NCI-H748 treated with DMSO at 0.1 percent for 48 hours (cell line): ENCODE results near the gene UBE2E2.
"Not testable (repeated sequence)": the region's sequence is repeated elsewhere in the genome, so short reads cannot be mapped to it uniquely, and the experiment has no call there.

Experiments
- DNase-seq: peaks from one replicate; lab custom pipeline; 2025; lab: John Stamatoyannopoulos, UW

The UBE2E2 gene

DNA sequence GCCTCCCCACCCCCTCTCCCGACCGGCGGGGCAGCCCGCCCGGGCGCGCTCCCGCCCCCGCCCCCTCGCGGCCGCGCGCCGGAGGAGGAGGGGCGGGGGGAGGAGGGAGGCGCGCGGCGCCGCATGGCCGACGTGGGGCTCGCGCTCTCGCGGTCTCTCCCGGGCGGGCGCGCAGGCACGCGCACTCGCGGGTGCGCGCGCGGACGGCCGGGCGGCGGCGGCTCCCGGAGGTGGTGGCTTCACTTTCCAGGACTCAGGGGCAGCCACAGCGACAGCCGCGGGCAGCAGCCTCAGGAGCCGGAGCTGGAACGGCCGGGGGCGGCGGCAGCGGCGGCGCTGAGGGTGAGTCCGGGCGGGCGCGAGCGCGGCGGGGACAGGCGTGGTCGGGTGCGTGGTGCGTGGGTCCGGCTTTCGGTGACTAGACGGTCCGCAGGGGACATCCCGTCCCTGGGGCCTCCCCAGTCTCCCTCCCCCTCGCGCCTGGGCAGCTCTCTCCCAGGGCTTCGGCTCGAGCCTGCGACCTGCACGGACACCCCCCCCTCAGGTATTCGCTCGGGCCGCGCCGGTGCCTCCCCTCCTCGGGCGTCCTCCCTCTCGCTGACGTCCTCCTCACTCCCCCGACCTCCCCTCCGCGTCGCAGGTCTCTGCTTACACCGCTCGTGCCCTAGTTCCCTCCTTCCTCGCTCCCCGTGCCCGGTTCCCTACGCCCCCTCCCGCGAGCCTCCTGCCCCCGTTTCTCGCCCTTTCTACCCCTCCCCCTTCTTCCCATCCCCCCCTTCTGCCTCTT is at the start of gene UBE2E2:
TSS of gene UBE2E2 (plus strand) at position 407 of the 787 bp plus-strand sequence.
- DNase-seq = peak; percentile 34

DNA sequence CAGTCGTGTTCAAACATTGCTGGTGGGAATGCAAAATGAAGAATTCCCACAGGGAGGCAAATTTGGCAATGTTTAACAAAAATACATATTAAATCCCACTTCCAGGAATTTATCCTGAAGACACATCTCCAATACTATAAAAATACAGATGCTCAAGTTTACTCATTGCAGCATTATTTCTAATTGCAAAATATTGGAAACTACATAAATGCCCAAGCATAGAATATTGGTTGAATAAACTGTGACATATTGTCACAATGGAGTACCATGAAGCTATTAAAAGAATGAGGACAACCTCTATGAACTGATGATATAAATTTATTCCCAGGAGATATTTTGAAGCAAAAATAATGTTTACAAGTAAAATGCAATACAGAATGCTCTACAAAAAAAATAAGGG is 49.7 kb upstream of the UBE2E2 start:
- DNase-seq = no peak

DNA sequence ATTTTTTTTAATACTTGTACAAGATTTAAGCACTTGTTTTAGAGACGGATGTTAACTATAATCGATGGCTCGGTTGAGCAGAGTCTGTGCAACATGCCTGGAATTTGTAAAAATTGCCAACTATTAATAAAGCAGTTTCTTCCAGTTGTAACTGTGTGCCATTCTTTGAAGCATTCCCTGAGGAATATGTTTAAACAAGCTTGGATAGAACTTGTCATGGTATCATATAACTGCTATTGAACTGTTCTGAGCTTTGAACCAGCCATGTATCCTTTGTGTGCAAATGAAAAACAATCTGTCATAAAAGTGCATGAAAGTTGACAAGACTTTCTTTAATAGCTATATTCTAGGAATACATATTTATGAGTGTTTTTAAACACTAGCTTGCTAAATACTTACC is 45.8 kb upstream of the UBE2E2 start:
- DNase-seq = no peak

DNA sequence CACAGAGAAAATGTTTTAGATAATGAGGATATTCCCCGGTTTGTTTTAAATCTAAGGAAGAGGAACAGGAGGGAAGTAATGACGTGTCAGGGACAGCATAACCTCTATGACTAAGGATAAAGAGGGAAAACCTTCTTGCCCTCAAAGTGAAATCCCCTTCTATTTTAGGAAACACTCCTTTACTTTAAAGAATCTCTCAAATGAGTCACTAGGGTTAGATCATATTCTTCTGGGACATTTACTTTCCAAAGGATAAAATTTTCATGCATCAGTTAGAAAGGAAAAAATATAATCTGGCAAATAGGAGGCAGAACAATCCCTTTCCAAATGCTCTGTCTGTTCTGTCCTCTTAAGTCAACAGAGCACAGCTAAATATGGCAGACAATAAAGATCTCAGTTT is 43.2 kb upstream of the UBE2E2 start:
- no peak for DNase-seq

DNA sequence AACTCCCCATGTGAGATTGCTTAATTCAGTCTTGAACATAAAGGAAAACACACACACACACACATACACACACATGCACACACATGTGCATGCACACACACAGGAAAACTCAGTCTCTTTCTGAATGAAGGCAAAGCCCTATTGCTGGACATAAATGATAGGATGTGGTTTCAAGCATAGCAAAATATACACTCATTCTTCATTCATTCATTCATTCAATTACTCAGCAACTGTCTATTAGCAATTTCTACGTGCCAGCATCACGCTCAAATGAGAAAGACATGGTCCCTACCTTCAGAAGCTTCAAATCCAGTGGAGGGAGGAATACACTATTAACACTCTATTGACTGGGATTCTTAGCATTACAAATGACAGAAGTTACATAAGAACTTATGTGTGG is 41.8 kb upstream of the UBE2E2 start:
- DNase-seq = no peak

DNA sequence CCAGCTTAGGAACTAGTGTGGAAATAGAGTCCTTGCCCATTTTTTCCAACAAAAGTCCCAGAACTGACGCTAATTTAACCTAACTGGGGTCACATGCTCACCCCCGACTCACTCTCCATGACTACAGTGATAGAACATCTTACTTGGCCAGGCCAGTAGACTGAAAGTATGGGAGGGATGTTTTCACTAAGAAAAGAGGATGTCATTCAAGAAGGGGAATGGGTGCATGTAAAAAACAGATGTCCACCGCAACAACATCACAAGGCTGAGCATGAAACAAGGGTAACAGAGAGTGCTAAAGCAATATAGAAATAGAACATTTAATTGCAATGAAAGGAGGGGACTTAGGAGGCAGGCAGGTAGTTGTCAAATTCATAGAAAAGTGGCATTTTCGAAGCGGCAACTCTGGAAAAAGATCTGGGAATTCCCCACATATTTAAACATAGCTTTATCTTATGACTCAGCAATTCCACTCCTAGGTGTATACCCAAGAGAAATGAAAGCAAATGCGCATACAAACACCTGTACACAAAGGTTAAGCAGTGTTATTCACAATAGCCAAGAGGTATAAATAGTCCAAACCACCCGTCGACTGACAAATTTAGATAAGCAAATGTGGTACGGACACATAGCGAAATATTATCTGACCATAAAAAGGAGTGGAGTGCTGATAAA is 41.1 kb upstream of the UBE2E2 start:
- DNase-seq = no peak

DNA sequence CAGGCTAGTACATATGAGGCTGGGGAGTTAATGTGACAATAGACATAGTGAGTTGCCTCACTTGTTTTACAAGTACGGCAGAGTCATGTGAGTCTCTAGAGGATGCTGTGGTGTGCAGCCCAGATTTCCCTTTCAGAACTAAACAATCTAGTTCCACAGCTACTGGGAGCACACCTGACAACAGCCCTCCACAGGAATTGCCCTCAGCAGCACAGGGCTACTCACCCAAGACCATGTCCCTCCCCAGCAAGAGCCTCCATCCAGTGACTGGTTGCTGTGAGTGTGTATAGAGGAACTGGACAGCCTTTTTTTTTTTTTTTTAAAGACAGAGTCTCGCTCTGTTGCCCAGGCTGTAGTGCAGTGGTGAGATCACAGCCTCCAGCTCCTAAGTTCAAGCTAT is 40.2 kb upstream of the UBE2E2 start:
- no peak for DNase-seq

DNA sequence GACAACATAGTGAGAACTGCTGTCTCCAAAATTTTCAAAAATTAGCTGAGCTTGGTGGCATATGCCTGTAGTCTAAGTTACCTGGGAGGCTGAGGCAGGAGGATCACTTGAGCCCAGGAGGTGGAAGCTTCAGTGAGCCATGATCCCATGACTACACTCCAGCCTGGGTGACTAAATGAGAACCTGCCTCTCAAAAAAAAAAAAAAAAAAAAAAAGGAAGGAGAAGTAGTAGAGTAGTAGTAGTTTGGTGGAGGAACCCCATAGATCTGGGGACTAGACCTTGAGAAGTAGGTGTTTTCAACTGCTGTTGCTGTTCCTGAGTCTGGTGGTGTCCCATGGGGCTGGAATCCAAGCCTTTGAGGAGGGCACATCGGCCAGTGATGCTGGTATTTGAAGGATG is 38.4 kb upstream of the UBE2E2 start:
- DNase-seq = no peak

DNA sequence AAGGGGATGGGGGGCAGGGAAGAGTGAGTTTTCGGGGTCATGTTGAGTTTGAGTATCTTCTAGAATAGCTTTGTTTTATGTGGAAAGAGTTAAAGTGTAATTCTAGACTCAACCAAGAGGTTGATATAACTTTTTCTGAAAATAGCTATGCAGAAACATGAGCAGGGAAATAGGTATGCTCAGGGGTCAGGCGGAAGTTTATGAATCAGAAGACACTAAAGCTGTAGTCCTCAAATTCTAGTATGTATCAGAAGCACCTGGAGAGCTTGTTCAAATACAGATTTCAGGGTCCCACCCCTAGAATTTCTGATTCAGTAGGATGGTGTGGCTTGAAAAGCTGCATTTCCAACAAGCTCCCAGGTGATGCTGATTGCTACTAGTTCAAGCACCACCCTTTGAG is 37.6 kb upstream of the UBE2E2 start:
- DNase-seq = no peak

DNA sequence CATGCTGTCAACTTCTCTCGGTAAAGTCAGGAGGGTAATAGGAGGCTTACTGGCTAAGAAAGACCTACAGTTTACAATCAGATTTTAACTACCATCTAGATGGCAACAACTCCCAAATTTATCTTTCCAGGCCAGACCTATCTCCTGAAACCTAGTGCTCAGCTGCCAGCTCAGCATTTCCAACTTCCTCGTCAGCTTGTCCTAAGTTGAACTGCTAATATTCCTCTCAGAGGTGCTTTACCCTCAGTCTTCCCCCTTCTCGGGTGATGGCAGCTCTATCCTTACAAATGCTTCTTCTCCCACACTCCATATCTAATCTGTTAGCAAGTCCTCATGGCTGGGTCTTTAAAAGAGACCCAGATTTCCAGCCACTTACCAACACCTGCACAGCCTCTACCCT is 36.9 kb upstream of the UBE2E2 start:
- no peak for DNase-seq

DNA sequence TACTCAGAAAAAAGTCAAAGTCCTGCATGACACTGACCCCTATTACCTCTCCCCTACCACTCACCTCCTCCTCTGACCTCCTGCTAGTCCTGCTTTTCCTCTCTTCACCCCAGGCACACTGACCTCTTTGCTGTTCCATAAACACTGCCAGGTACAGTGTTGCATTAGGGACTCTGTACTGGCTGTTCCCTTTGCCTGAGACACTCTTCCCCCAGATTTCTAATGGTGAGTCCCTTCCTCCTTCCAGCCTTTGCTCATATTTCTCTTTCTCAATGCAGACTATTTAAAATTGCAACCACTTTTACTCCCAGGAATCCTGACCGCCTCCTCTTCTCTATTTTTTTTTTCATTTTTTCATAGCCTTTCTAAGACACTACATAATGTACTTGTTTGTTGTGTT is 36.3 kb upstream of the UBE2E2 start:
- DNase-seq = no peak

DNA sequence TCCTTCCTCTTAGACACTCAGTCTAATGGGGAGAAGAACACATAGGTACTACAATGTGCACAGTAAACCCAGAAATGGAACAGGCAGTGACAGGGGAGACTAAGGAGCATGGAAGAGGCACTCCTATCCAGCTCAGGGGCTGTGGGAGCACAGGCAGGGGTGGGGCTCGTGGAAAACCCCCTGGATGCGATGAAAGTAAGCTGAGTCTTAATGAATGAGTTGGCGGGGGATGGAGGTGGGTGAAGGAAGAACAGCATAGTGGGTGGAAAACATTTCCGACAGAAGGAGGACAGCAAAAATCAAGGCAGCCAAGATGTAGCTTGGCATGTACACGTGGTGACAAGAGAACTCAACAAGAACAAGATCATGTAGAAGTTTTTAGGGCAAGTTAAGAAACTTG is 33.6 kb upstream of the UBE2E2 start:
- DNase-seq = no peak

DNA sequence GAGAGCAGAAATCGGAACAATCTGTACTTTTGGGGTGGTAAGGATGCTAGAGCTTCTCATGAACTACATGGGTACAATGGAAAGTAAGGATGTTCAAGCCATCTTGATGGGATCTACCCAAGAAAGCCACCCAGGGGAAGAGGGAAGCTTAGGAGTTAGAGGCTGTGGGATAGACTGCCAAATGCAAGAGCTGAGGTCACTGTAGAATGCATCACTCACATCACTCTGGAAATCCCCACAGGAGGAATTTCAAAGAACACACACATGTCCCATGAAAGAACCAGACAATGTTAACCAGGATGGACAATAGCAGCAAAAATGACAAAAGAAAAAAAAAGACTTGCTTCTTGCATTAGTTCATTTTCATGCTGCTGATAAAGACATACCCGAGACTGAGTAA is 32.8 kb upstream of the UBE2E2 start:
- DNase-seq = no peak

DNA sequence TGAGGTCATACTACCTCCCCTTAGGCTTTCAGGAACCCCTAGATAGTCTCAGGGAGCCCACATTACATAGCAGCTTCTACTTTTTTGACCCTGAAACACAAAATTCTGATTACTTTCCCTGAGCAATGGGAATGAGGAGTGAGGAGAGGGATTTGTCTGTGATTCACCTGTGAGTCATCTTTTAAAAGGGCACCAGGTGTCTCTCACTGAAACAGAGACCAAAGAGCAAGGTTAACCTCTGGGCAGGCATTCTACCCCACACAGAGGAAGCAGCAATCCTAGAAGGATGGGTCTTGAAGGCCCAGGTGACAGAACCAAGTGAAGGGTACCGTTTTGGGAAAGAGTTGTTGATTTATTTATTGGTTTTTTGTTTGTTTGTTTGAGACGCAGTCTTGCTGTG is 31.1 kb upstream of the UBE2E2 start:
- DNase-seq = no peak

DNA sequence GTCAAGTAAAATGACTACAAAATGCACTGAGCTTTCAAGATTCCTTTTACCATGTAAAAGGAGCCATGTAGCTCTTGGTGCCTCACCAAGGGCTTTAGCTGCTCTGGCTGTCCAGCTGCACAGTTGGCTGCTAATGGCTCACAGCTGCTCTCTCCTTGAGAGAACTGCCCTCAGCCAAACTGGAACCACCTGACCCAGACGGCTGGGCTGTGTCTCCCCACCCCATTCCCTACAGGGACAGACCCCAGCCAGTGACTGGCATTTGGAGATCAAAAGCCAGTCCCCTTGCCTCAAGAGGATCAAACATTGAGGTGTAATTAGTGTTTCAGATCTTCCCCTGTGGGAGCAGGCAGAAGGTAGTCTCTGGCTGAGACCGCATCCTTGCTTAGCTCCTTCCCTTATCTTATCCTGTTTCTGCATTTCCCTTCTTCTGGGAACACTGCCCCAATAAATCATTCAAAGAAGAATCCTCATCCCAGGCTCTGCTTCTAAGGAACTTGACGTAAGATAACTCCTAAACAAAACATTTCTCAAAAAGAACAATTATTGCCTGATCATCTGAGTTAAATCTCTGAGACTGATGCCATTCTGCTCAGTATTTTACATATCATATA is 28.6 kb upstream of the UBE2E2 start:
- no peak for DNase-seq

DNA sequence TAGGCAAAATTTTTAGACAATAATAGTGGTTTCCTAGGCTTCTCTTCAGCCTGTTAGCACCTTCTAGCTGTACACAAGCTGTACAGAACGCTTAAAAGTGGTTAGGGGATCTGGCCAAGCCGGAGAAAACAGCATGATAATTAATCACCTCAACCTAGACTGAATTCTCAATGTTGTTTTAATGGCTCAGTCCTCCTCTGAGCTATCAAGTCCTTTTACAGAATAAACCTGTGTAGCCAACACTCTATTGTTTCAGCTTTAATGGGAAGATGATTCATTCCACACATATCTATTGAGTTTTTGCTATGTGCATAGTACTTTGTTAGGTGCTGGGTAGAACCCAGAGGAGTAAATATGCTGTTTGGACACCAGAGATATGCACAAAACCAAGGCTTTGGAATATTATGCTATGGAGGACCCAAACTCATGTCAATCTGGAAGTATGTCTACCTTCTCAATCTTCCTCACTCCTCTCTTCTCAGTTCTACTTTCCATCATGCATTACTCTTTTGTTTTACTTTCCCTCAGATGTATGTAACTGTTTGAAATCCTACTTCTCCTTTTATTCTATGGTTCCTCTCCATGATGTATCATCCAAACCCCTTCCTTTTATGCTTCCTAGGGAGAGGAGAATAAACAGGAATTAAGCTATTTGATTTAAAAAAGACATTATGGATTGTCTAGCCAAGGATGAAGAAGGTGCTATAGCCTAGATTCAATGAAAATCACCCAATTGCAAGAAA is 27.6 kb upstream of the UBE2E2 start:
- DNase-seq = no peak

DNA sequence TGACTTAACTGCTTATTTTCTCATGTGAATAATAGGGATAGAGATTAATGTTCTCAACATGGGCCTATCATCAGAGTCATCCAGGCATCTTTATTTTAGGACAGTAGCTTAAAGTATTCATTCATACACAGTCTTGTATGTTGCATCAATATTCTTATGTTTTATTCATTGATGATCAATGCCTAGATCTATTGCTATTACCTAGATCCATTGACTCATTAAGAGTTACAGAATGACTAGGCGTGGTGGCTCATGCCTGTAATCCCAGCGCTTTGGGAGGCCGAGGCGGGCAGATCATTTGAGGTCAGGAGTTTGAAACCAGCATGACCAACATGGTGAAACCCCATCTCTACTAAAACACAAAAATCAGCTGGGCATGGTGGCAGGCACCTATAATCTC is 26.3 kb upstream of the UBE2E2 start:
- not testable (repeated sequence) for DNase-seq

DNA sequence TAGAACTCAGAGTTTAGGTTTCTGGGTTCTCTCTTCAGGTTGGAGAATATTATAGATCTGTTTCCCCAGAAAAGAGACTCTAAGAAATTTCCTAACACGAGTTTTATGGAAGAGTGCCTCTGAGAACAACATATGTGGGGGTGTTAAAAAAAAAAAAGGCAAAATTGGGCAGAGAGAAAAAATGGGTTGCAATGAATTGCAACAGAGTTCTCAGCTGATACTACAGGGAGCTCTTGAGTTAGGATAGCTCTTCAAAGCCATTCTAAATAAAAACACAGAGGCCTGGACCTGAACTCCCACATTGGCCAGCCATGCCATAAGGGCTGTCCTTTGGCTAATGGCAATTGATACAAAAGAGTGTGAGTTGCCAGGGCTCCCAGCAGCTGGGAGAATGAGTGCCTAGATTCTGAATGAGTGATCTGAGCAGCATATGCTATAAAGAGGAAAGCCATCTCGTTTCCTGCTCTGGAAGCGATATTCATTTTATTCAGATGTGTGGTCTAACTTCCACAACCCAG is 20.1 kb upstream of the UBE2E2 start:
- DNase-seq = no peak

DNA sequence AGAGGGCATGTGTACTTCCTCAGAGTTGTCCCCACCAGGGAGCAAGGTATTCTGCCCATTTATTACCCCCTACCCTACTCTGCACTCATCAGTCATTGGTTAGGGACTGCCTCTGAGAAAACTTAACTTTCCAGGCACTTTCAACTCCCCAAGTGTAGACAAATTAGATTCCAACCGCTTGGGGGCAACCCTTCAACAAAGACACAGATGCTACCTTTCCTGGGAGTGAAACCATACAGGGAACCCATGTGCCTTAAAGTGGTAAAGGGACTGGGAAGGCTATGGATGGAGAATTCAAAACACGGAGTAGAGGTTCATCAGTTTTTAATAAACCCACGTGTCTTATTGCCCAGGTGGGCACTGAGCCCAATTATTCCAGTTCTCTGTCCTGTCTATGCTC is 19.4 kb upstream of the UBE2E2 start:
- DNase-seq = peak; percentile 56

DNA sequence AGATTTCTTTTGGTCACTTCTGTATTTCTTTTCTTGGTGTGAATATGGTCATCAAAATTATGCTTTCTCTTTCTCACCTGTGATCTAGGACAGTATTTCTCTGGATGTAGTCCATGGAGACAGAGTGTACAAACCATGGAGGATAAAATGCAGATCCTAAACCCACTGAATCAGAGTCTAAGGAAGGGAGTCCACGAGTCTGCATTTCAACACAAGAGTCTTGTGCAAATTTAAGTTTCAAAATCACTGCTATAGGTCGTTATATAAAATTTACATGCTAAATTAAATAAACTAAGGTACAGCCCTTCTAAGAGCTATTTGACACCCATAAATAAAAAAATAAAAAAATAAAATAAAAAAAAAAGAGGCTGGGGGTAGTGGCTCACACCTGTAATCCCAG is 17.3 kb upstream of the UBE2E2 start:
- DNase-seq = no peak

DNA sequence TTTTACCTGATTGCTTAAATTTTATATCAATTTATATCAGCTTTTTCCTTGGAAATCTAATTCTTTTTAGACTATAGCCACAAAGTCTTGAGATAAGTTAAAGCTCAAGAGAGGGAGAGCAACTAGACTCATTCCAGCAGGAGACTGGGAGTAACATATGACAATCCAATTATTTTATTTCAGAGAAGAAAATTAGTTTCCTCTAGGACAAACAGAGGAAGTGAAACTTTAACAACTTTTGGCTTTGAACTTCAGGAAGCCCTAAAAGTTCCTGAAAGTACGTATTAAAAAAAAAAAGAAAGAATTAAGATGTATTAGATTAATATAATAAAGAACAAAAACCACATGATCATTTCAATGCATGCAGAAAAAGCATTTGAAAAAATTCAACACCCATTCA is 13.9 kb upstream of the UBE2E2 start:
- DNase-seq = no peak

DNA sequence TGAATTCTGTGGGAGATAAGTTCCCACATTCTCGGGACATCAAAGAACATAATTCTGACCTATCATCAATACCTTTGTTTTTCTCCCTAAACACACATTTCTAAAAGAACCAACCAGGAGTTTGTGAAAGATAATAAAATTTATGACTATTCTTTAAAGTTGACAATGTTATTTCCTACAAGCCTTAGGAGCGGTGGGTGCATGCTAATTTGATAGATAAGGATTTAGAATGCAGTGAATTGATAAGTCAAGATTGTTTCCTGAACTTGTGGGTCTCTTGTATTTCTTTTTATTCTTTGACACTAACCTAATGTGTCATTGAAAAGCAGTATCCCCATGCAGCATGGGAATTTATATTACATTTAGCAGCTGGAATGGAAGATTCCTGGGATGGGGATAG is 10.3 kb upstream of the UBE2E2 start:
- DNase-seq = no peak

DNA sequence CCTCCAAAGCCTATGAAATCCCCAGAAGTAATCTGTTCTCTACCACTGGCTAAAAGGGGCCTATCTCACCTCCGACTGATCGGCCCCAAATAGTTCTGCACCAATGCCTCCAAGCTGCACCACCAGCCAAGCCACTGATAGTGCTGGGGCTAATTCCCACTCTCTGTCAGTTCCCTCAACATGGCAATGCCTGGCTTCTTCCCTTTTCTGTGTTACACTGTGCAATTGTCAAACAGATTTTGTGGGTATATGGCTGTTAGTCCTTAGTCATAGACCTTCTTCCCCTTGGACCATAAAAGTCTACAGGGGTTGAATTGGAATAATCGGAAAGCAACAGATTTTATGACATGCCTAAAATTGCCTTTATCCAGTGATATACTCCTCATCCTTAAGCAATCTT is 9.3 kb upstream of the UBE2E2 start:
- DNase-seq = no peak
